H9 (cell line): ENCODE data around the gene TH. TPM values are rescaled to one million over a fixed set of nuclear protein-coding genes. Genes with fewer than 3 reads are reported as not detected.

Source experiments
- DNase-seq: peaks from one replicate; pipeline ENCODE4 v3.0.0-alpha.2; 2017
- H2AFZ ChIP-seq: one replicate; pipeline ENCODE4 v1.6.1; 2013; ENCODE audit warnings: mild to moderate bottlenecking, low read length, control low read depth, moderate library complexity
- H2AK5ac ChIP-seq: 2 replicates; pipeline ENCODE4 v1.6.1; 2013; ENCODE audit warnings: low read length, control low read depth, mixed read lengths; ENCODE audit not compliant: insufficient read length
- H2BK120ac ChIP-seq: one replicate; pipeline ENCODE4 v1.6.1; 2013; ENCODE audit warnings: low read depth, mild to moderate bottlenecking, low read length, control low read depth, inconsistent platforms; ENCODE audit not compliant: poor library complexity, severe bottlenecking
- H2BK12ac ChIP-seq: 2 replicates; pipeline ENCODE4 v1.6.1; 2013; ENCODE audit warnings: low read length, control low read depth, mixed read lengths, low read depth; ENCODE audit not compliant: insufficient read length
- H2BK15ac ChIP-seq: 2 replicates; pipeline ENCODE4 v1.6.1; 2013; ENCODE audit warnings: low read depth, low read length, control low read depth
- H2BK20ac ChIP-seq: one replicate; pipeline ENCODE4 v1.6.1; 2013; ENCODE audit warnings: low read depth, mild to moderate bottlenecking, low read length, control low read depth, inconsistent platforms; ENCODE audit not compliant: poor library complexity, severe bottlenecking
- H2BK5ac ChIP-seq: 2 replicates; pipeline ENCODE4 v1.6.1; 2013; ENCODE audit warnings: low read length, control low read depth, mixed read lengths; ENCODE audit not compliant: insufficient read length
- H3K14ac ChIP-seq: 2 replicates; pipeline ENCODE4 v1.6.1; 2013; ENCODE audit warnings: low read length, control low read depth; ENCODE audit not compliant: insufficient read depth
- H3K18ac ChIP-seq: 2 replicates; pipeline ENCODE4 v1.6.1; 2013; ENCODE audit warnings: low read depth, mild to moderate bottlenecking, mixed read lengths, low read length, control low read depth; ENCODE audit not compliant: insufficient read length
- H3K23ac ChIP-seq: 2 replicates; pipeline ENCODE4 v1.6.1; 2013; ENCODE audit warnings: low read length, control low read depth, mixed read lengths, low read depth; ENCODE audit not compliant: insufficient read length
- H3K23me2 ChIP-seq: 2 replicates; pipeline ENCODE4 v1.6.1; 2013; ENCODE audit warnings: low read depth, mild to moderate bottlenecking, mixed read lengths, low read length, control low read depth; ENCODE audit not compliant: insufficient read length, poor library complexity, severe bottlenecking
- H3K27ac ChIP-seq: 2 replicates; pipeline ENCODE4 v1.5.1; 2013; ENCODE audit warnings: low read length, control low read depth, mixed read lengths, low read depth; ENCODE audit not compliant: insufficient read length
- H3K27me3 ChIP-seq: 2 replicates; pipeline ENCODE4 v1.6.1; 2013; ENCODE audit warnings: low read length, control low read depth, inconsistent platforms; ENCODE audit not compliant: insufficient read depth
- H3K4ac ChIP-seq: 2 replicates; pipeline ENCODE4 v1.6.1; 2013; ENCODE audit warnings: low read depth, mild to moderate bottlenecking, control low read depth, inconsistent platforms, low read length, moderate library complexity
- H3K4me1 ChIP-seq: 2 replicates; pipeline ENCODE4 v1.6.1; 2013; ENCODE audit warnings: low read length, control low read depth, inconsistent platforms; ENCODE audit not compliant: insufficient read depth
- H3K4me2 ChIP-seq: 2 replicates; pipeline ENCODE4 v1.6.1; 2013; ENCODE audit warnings: low read length, control low read depth, mixed read lengths; ENCODE audit not compliant: insufficient read length, insufficient read depth
- H3K56ac ChIP-seq: 2 replicates; pipeline ENCODE4 v1.6.1; 2013; ENCODE audit warnings: low read depth, mild to moderate bottlenecking, mixed read lengths, low read length, control low read depth; ENCODE audit not compliant: insufficient read length
- H3K79me1 ChIP-seq: 2 replicates; pipeline ENCODE4 v1.6.1; 2013; ENCODE audit warnings: low read depth, mild to moderate bottlenecking, moderate library complexity, low read length, control low read depth, inconsistent platforms; ENCODE audit not compliant: insufficient read depth, poor library complexity, severe bottlenecking
- H3K79me2 ChIP-seq: 2 replicates; pipeline ENCODE4 v1.6.1; 2013; ENCODE audit warnings: low read length, control low read depth, inconsistent platforms; ENCODE audit not compliant: insufficient read depth
- H3K9ac ChIP-seq: 2 replicates; pipeline ENCODE4 v1.6.1; 2013; ENCODE audit warnings: low read length, control low read depth, mixed read lengths; ENCODE audit not compliant: insufficient read length; ENCODE audit errors: extremely low read depth
- H3K9me3 ChIP-seq: one replicate; pipeline ENCODE4 v1.6.1; 2013; ENCODE audit warnings: low read depth, low read length, inconsistent platforms; ENCODE audit not compliant: control insufficient read depth
- H3T11ph ChIP-seq: one replicate; pipeline ENCODE4 v1.6.1; 2013; ENCODE audit warnings: mild to moderate bottlenecking, low read length, control low read depth, inconsistent platforms
- H4K20me1 ChIP-seq: one replicate; pipeline ENCODE4 v1.6.1; 2013; ENCODE audit not compliant: control insufficient read depth, insufficient read length, insufficient read depth
- H4K5ac ChIP-seq: 2 replicates; pipeline ENCODE4 v1.6.1; 2013; ENCODE audit warnings: low read depth, mild to moderate bottlenecking, mixed read lengths, low read length, control low read depth; ENCODE audit not compliant: insufficient read length
- H4K8ac ChIP-seq: replicated peaks from 2 replicates; pipeline ENCODE4 v1.6.1; 2013; ENCODE audit warnings: low read length, control low read depth, mixed read lengths, low read depth; ENCODE audit not compliant: insufficient read length
- H4K91ac ChIP-seq: 2 replicates; pipeline ENCODE4 v1.6.1; 2013; ENCODE audit warnings: low read depth, mild to moderate bottlenecking, moderate library complexity, mixed read lengths, low read length, control low read depth; ENCODE audit not compliant: insufficient read length
- H3K27ac Mint-ChIP-seq, 3 experiments: 2 replicates in 2 of 3; 3 replicates in 1 of 3; pipeline ENCODE4 v1.8.0; 2020 to 2021; ENCODE audit warnings: mixed read lengths in 3 of 3, mild to moderate bottlenecking in 1 of 3, moderate library complexity in 1 of 3
- H3K27me3 Mint-ChIP-seq: 2 replicates; pipeline ENCODE4 v1.8.0; 2021; ENCODE audit warnings: low read depth, mild to moderate bottlenecking, moderate library complexity, mixed read lengths
- H3K36me3 Mint-ChIP-seq, 3 experiments: 2 replicates in 2 of 3; 3 replicates in 1 of 3; pipeline ENCODE4 v1.8.0; 2020 to 2021; ENCODE audit warnings: low read depth in 3 of 3, mixed read lengths in 3 of 3; ENCODE audit not compliant: insufficient read depth in 1 of 3
- H3K4me1 Mint-ChIP-seq, 2 experiments: 2 replicates each; pipeline ENCODE4 v1.8.0; 2020; ENCODE audit warnings: mixed read lengths in 2 of 2
- H3K4me3 Mint-ChIP-seq, 2 experiments: 2 replicates in 1 of 2; 3 replicates in 1 of 2; pipeline ENCODE4 v1.8.0; 2020 to 2021; ENCODE audit warnings: mild to moderate bottlenecking in 2 of 2, mixed read lengths in 2 of 2, moderate library complexity in 1 of 2
- H3K9me3 Mint-ChIP-seq, 2 experiments: 2 replicates in 1 of 2; 3 replicates in 1 of 2; pipeline ENCODE4 v1.8.0; 2020; ENCODE audit warnings: mild to moderate bottlenecking in 2 of 2, mixed read lengths in 2 of 2, moderate library complexity in 1 of 2
- WGBS: extraction: QIAGEN DNeasy Blood & Tissue Kit; methylation state at CpG from one replicate; pipeline ENCODE4 v1.1.7; 2013; ENCODE audit warnings: missing lambda C conversion rate, low lambda C conversion rate, mixed read lengths; ENCODE audit not compliant: insufficient read length; ENCODE audit errors: extremely low coverage; 5-methylcytosine and 5-hydroxymethylcytosine counted together
- total RNA-seq: library from RNA; stranded (reverse); gene quantifications from 2 replicates; pipeline ENCODE4 v1.2.1, GENCODE V29; 2021
- TF ChIP-seq, protein P1 (sequence below): fragments of 200-600 bp; sonication (generic); conservative IDR thresholded peaks from 3 replicates; pipeline ENCODE4 v1.8.0; 2021; ENCODE audit warnings: antibody characterized with exemption, mild to moderate bottlenecking

Gene TH
- total RNA-seq, 1 experiment from 2014 or later = not detected

DNA sequence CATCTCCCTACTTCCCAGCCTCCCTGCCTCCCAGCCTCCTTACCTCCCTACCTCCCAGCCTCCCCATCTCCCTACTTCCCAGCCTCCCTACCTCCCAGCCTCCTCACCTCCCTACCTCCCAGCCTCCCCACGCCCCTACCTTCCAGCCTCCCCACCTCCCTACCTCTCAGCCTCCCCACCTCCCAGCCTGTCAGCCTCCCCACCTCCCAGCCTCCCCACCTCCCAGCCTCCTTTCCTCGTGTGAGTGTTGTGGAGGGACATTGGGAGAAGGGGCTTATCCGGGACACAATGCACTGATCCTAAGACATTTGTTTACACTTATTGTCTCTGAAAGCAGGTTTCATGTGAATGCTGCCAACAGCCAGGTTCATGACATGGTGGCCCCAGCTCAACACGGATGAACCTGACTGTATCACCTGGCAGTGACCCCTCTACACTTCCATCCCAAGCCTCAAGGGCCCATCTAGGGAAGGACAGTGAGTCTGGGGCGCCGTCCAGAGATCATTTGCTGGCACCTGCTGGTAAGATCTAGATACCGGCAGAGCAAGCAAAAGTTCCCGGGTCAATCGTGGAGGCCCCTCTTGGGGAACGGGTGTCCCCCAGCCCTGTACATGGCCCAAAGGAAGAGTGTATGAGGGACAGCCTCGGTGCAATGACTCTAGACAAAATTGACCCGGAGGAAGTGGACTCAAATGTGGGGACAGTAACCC is 34.5 kb upstream of the TH start:
- no peak overlapping the region for H2BK20ac ChIP-seq
- H3K27me3 ChIP-seq = no peaks in the 10 kb centered on the region; the same call in 1 of the 2 replicates
- H2BK15ac ChIP-seq = no peak overlapping the region
- H3K79me1 ChIP-seq = no peaks in the 10 kb centered on the region
- no peaks in the 10 kb centered on the region for H3K9me3 Mint-ChIP-seq
- H3K27ac Mint-ChIP-seq = no peak overlapping the region
- H3K18ac ChIP-seq = no peak overlapping the region
- no peaks in the 10 kb centered on the region for H3K79me2 ChIP-seq
- no peak overlapping the region for H3K27ac ChIP-seq
- no peaks in the 10 kb centered on the region for H3K36me3 Mint-ChIP-seq
- peaks cover 32% of the 10 kb centered on the region for H3K27me3 Mint-ChIP-seq
- H3K9me3 ChIP-seq = no peaks in the 10 kb centered on the region
- no peak overlapping the region for H2BK5ac ChIP-seq
- H3K23me2 ChIP-seq = no peaks in the 10 kb centered on the region
- no peak overlapping the region for H3K14ac ChIP-seq
- no peaks in the 10 kb centered on the region for H3K4me1 ChIP-seq
- no peak overlapping the region for H3T11ph ChIP-seq
- no peak overlapping the region for H2BK120ac ChIP-seq
- H2AK5ac ChIP-seq = no peak overlapping the region
- no peaks in the 10 kb centered on the region for H3K4me1 Mint-ChIP-seq
- no peak overlapping the region for H3K4me2 ChIP-seq
- H3K4me3 Mint-ChIP-seq = no peak overlapping the region
- no peak overlapping the region for H3K56ac ChIP-seq
- H3K23ac ChIP-seq = no peak overlapping the region
- no peak overlapping the region for H2AFZ ChIP-seq
- DNase-seq = peak; percentile 23
- H4K20me1 ChIP-seq = no peaks in the 10 kb centered on the region
- H3K4ac ChIP-seq = no peak overlapping the region
- TF ChIP-seq, protein P1, sequence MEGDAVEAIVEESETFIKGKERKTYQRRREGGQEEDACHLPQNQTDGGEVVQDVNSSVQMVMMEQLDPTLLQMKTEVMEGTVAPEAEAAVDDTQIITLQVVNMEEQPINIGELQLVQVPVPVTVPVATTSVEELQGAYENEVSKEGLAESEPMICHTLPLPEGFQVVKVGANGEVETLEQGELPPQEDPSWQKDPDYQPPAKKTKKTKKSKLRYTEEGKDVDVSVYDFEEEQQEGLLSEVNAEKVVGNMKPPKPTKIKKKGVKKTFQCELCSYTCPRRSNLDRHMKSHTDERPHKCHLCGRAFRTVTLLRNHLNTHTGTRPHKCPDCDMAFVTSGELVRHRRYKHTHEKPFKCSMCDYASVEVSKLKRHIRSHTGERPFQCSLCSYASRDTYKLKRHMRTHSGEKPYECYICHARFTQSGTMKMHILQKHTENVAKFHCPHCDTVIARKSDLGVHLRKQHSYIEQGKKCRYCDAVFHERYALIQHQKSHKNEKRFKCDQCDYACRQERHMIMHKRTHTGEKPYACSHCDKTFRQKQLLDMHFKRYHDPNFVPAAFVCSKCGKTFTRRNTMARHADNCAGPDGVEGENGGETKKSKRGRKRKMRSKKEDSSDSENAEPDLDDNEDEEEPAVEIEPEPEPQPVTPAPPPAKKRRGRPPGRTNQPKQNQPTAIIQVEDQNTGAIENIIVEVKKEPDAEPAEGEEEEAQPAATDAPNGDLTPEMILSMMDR = no peak
- no peak overlapping the region for H3K9ac ChIP-seq
- H4K5ac ChIP-seq = no peak overlapping the region
- no peak overlapping the region for H4K8ac ChIP-seq
- no CpG with 5 or more reads among the region's 12 CpGs for WGBS
- no peak overlapping the region for H2BK12ac ChIP-seq
- H4K91ac ChIP-seq = no peak overlapping the region
